Measurements from ENCODE around the gene CNDP2.

DNA sequence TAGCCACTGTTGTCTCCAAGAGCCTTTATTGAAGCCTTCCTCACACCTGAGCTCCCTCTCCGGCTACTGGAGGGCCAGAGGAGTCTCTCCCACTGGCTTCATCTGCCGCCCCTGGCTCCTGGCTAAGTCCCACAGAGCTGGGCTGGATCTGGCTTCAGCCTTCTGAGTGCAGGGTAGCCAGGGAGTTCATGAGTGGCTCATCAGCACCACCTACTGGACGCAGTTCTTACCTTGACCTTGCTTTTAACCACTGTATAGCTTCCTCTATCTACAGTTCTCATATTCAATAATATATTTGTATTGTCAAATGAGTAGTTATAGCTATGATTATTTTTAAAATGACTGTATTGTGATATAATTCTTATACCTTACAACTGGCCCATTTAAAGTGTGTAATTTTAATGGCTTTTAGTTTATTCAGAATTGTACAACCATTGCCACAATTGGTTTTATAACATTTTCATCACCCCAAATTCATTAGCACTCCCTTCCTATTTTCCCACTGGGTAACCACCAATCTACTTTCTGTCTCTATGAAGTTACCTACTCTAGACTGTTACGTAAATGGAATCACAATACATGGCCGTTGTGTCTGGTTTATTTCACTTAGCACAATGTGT is 55.9 kb downstream of the CNDP2 start:
- no peak for TF ChIP-seq POLR2A (IDR thresholded peaks at IDR 0.05)
- TF ChIP-seq, protein P1, sequence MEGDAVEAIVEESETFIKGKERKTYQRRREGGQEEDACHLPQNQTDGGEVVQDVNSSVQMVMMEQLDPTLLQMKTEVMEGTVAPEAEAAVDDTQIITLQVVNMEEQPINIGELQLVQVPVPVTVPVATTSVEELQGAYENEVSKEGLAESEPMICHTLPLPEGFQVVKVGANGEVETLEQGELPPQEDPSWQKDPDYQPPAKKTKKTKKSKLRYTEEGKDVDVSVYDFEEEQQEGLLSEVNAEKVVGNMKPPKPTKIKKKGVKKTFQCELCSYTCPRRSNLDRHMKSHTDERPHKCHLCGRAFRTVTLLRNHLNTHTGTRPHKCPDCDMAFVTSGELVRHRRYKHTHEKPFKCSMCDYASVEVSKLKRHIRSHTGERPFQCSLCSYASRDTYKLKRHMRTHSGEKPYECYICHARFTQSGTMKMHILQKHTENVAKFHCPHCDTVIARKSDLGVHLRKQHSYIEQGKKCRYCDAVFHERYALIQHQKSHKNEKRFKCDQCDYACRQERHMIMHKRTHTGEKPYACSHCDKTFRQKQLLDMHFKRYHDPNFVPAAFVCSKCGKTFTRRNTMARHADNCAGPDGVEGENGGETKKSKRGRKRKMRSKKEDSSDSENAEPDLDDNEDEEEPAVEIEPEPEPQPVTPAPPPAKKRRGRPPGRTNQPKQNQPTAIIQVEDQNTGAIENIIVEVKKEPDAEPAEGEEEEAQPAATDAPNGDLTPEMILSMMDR (IDR thresholded peaks at IDR 0.05), result peak; percentile 76 to 90 (median 86)
